GM18505 (cell line): Measurements from ENCODE around the gene RBFOX1.

Source experiments
- ATAC-seq: cut with Tn5 transposase; IDR thresholded peaks from one replicate; pipeline ENCODE4 v1.9.1; 2021; ENCODE audit not compliant: unreplicated experiment
- POLR2A ChIP-seq: IDR thresholded peaks from 4 replicates; pipeline ENCODE4 v1.6.1; 2011; ENCODE audit warnings: borderline replicate concordance; ENCODE audit not compliant: insufficient read depth, insufficient read length; ENCODE audit errors: extremely low read depth

Gene RBFOX1

GRCh38 chr16:7615565-7615964 is 282.9 kb downstream of the RBFOX1 start:
- ATAC-seq, result no peak
- no peak for TF ChIP-seq POLR2A

GRCh38 chr16:7624871-7625766 is 292.5 kb downstream of the RBFOX1 start:
- no peak for ATAC-seq
- no peak for TF ChIP-seq POLR2A

- no peak for ATAC-seq
- no peak for TF ChIP-seq POLR2A
These were observed 296.3 kb downstream of the RBFOX1 start for GRCh38 chr16:7628981-7629380.

- no peak for ATAC-seq
- TF ChIP-seq POLR2A, result no peak
These were observed 296.9 kb downstream of the RBFOX1 start for GRCh38 chr16:7629571-7629970.

- no peak for TF ChIP-seq POLR2A
- no peak for ATAC-seq
These were observed 304.8 kb downstream of the RBFOX1 start for GRCh38 chr16:7637446-7637845.

- no peak for ATAC-seq
- TF ChIP-seq POLR2A, result no peak
These were observed 305.7 kb downstream of the RBFOX1 start for GRCh38 chr16:7638306-7638705.

GRCh38 chr16:7640334-7640733 is 307.7 kb downstream of the RBFOX1 start:
- ATAC-seq, result no peak
- TF ChIP-seq POLR2A, result no peak

- no peak for ATAC-seq
- TF ChIP-seq POLR2A, result no peak
These were observed 311.5 kb downstream of the RBFOX1 start for GRCh38 chr16:7644176-7644575.

- ATAC-seq, result no peak
- TF ChIP-seq POLR2A, result no peak
These were observed 312.2 kb downstream of the RBFOX1 start for GRCh38 chr16:7644811-7645210.

- no peak for TF ChIP-seq POLR2A
- ATAC-seq, result no peak
These were observed 314.3 kb downstream of the RBFOX1 start for GRCh38 chr16:7646821-7647500.

- TF ChIP-seq POLR2A, result no peak
- ATAC-seq, result no peak
These were observed 317.8 kb downstream of the RBFOX1 start for GRCh38 chr16:7650431-7650830.

GRCh38 chr16:7651803-7652570 is 319.3 kb downstream of the RBFOX1 start:
- no peak for TF ChIP-seq POLR2A
- ATAC-seq, result no peak

GRCh38 chr16:7653746-7654461 is 321.3 kb downstream of the RBFOX1 start:
- no peak for TF ChIP-seq POLR2A
- ATAC-seq, result no peak
